HG03060 (cell line): ENCODE results near the gene TCN2.
"Not testable (repeated sequence)": the region's sequence is repeated elsewhere in the genome, so short reads cannot be mapped to it uniquely, and the experiment has no call there.

Source experiments
- ATAC-seq: cut with Tn5 transposase; IDR thresholded peaks from one replicate; pipeline ENCODE4 v1.9.1; 2021; ENCODE audit warnings: low read depth, moderate number of reproducible peaks; ENCODE audit not compliant: unreplicated experiment

TCN2 gene

GRCh38 chr22:30607939-30608338 lies 965 bp downstream of the TCN2 start:
- no peak for ATAC-seq

DNA sequence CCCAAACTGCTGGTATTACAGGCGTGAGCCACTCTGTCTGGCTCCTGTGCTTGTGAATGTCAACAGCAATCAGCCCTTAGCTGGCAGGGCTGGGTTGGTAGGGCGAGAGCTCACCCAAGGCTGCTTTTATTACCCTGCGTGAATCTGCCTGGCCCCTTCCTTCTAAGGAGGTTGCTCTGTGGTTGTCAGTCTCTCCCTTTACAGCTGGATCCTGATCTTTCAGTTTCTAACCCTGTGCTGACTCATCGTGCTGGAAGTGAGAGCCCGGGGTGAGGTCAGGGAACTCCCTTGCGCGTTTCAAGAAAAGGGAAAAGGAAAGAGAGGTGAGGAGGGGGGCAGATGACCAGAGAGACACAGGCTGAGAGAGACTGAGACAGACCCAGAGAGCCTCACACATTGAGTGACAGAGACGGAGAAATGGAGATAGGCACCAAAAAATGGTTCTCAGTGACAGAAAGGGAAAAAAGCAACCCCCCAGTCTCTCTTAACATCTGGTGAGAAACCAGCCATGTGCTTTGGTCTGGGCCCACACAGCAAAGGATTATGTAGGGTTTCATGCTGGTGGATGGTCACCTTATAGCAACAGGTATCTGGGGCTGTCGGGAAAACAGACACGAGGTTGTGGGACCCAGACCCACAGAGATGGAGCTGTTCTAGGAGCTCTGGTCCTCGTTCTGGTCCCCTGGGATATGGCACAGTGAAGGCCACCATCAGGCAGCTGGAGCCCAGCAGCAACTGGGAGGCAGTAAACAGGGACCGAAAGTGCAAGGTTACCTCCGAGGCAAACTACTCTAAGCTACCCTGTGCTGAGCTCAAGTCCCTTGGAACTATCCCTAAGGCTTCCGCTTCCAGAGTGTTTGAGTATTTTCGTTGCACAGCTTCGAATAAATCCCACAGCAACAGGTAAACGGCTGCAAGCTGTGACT lies 2.5 kb downstream of the TCN2 start:
- no peak for ATAC-seq

DNA sequence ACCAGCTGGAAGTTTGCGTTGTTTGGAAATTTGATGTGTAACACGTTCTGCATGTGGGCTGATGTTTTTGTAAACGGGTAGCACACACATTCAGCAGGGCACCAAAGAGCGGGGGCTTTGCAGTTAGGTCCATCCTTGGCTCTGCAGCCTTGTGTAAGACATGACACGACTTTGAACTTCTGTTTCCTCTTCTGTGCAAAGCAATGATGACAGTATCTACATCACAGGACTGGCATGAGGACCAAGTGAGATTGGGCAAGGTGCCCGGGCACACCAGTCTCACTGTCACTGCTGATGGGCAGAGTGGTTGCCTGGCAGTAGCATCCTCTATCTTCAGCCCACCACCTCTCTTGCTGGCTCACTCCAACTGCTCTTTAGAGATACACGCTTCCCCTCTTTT lies 3.3 kb downstream of the TCN2 start:
- ATAC-seq: no peak

GRCh38 chr22:30611197-30611596 lies 4.2 kb downstream of the TCN2 start:
- ATAC-seq: no peak

DNA sequence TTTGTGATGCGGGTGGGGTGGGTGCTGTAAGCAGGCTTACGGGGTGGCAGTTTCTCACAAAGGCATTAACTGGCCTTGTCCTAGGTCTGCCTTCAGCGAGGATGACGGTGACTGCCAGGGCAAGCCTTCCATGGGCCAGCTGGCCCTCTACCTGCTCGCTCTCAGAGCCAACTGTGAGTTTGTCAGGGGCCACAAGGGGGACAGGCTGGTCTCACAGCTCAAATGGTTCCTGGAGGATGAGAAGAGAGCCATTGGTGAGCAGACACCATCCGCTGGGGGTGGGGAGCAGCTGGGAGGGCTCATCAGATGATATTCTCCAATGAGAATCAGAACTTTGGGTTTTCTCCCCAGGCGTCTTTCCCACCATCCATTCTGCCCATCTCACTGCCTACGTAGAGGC lies 5.8 kb downstream of the TCN2 start:
- ATAC-seq: no peak

DNA sequence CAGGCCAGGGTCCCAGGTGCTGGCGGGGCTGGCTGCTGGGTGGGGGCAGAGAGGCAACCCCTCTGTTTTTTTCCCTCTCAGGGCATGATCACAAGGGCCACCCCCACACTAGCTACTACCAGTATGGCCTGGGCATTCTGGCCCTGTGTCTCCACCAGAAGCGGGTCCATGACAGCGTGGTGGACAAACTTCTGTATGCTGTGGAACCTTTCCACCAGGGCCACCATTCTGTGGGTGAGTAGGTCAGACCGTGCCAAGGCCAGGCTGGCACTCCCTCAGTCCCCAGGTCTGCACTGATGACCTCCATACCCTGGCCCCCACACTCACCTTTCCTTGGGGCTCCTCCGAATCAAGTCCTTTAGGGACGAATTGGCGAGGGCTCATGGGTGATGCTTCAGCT lies 7.3 kb downstream of the TCN2 start:
- no peak for ATAC-seq

- no peak for ATAC-seq
Measured at GRCh38 chr22:30614879-30615278, 7.9 kb downstream of the TCN2 start.

DNA sequence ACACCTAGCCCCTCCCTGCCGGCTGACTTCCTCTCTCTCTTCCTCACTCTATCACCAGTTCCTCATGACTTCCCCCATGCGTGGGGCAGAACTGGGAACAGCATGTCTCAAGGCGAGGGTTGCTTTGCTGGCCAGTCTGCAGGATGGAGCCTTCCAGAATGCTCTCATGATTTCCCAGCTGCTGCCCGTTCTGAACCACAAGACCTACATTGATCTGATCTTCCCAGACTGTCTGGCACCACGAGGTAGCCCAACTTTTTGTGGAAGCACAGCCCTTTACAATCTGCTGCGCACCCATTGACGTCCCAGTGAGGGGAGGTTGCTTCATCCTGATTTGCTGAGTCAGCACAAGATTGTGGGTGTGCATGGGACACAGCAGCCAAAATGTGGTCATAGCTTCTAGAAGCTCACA lies 8.6 kb downstream of the TCN2 start:
- no peak for ATAC-seq

DNA sequence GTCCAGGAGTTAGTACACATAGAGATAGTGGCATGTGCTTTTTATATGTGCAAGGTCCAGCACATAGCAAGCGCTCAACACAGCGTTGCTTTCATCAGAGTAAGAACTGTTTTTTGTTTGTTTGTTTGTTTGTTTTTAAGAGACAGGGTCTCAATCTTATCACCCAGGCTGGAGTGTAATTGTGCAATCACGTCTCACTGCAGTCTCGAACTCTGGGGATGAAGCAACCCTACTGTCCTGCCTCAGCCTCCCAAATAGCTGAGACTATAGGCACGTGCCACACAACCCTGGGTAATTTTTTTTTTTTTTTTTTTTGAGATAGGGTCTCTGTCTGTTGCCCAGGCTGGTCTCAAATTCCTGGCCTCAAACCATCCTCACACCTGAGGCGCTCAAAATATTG lies 10.8 kb downstream of the TCN2 start:
- no peak for ATAC-seq

GRCh38 chr22:30619909-30620308 lies 12.9 kb downstream of the TCN2 start:
- not testable (repeated sequence) for ATAC-seq

DNA sequence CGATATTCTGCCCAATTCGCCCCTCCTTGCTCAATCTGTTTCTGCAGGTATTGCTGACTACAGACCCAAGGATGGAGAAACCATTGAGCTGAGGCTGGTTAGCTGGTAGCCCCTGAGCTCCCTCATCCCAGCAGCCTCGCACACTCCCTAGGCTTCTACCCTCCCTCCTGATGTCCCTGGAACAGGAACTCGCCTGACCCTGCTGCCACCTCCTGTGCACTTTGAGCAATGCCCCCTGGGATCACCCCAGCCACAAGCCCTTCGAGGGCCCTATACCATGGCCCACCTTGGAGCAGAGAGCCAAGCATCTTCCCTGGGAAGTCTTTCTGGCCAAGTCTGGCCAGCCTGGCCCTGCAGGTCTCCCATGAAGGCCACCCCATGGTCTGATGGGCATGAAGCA lies 19.4 kb downstream of the TCN2 start:
- ATAC-seq: no peak

- no peak for ATAC-seq
Measured at GRCh38 chr22:30627471-30627870, 20.5 kb downstream of the TCN2 start.

- no peak for ATAC-seq
Measured at GRCh38 chr22:30628491-30628890, 21.5 kb downstream of the TCN2 start.

GRCh38 chr22:30631469-30631868 lies 24.5 kb downstream of the TCN2 start:
- ATAC-seq: not testable (repeated sequence)

- ATAC-seq: peak; percentile 49
Measured at GRCh38 chr22:30634471-30635233, 27.7 kb downstream of the TCN2 start.

DNA sequence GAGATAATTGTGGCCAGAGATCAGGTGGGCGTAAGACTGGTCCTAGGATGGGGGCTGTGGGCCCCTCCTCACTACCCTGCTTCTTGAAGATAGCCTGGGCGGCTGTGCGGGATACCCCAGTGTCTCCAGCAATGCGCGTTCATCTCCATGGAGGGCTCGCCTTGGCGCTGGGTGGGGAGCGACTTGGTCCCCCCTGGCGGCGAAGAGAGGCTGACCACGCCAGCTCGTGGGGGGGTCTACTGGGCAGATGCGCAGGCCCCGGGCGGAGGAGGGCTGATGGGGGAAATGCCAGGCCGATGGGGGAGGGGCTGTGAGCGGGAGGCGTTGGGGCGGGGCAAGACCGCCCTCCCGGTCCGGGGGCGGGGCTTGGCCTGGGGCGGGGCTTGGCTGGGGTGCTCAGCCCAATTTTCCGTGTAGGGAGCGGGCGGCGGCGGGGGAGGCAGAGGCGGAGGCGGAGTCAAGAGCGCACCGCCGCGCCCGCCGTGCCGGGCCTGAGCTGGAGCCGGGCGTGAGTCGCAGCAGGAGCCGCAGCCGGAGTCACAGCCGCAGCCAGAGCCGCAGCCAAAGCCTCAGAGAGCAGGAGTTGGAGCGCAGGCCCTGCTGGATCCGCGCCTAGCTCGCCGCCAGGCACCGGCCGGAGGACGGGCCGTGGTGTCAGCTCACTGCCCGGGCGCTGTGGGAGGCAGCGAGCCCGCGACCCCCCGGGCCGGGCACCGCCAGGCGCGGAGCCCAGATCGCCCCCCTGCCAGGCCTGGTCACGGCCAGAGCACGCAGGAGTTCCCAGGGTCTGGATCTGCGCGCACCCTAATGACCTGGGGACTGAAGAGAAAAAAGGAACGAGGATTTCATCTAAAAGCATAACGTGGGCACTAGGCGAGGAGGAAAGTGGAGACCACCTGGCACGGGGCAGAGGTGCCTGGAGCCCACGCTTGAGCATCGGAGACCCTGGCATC lies 28.6 kb downstream of the TCN2 start, which contains the start of gene SLC35E4:
Gene SLC35E4, plus strand, starts transcription at position 509 of the 953 bp plus-strand sequence. CDS start 670 bp downstream, outside the sequence.
- peak; percentile 20 for ATAC-seq

DNA sequence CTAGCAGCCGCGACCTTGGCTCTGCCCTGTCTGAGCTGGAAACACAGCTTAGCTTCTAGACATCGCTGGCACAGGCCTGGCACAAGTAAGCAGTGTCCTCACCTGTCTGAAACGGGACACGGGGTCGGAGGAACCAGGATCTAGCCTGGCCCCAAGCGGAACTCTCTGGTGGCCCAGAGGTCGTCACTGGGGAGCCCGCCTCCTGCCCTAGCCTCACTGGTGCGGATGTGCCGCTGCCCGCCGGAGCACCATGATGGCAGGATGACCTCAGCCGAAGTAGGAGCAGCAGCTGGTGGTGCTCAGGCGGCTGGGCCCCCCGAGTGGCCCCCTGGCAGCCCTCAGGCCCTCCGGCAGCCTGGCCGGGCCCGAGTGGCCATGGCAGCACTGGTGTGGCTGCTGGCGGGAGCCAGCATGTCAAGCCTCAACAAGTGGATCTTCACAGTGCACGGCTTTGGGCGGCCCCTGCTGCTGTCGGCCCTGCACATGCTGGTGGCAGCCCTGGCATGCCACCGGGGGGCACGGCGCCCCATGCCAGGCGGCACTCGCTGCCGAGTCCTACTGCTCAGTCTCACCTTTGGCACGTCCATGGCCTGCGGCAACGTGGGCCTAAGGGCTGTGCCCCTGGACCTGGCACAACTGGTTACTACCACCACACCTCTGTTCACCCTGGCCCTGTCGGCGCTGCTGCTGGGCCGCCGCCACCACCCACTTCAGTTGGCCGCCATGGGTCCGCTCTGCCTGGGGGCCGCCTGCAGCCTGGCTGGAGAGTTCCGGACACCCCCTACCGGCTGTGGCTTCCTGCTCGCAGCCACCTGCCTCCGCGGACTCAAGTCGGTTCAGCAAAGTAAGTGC lies 29.5 kb downstream of the TCN2 start:
- no peak for ATAC-seq

DNA sequence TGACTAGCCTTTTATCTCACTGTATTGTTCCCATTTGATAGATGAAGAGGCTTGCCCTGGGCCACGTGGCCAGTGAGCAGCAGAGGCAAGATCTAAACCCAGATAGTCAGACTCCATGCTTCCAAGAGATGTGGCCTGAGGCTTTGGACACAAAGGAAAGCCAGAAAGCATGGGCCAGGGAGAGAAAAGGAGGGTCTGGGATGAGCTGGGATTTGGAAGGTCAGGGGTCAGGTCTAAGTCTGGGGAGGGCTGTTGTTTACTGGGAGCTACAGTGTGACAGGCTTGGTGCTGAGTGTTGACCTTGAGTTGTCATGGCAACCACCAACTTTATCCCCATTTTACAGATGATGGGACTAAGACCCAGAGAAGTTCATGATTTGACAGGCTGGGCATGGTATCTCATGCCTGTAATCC lies 30.7 kb downstream of the TCN2 start:
- ATAC-seq: no peak

DNA sequence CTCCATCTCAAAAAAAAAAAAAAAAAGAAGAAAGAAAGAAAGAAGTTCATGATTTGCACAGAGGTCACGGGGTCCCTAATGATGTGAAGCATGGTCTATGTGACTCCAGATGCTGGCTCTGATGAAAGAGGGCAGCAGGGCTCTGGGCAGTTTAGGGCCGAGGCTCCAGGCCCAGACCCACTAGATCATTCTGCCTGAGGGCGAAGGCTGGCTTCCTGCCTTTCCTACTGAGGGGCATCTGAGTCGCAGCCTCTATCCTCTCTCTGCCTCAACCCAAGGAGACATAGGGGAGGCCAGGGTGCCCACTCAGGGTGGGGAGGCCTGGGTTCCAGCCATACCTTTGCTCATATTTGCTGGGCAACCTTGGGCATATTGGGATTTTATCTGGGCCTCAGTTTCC lies 33.4 kb downstream of the TCN2 start:
- no peak for ATAC-seq
